Nephron (organoid): ENCODE data around the gene MAML1.

ENCODE experiments used
- H3K27ac Mint-ChIP-seq, 3 experiments: 2 replicates each; pipeline ENCODE4 v1.8.0; 2020; ENCODE audit warnings: mixed read lengths in 3 of 3, mild to moderate bottlenecking in 2 of 3, moderate library complexity in 1 of 3
- H3K27me3 Mint-ChIP-seq: 2 replicates; pipeline ENCODE4 v1.8.0; 2021; ENCODE audit warnings: low read depth, mild to moderate bottlenecking, moderate library complexity, mixed read lengths
- H3K36me3 Mint-ChIP-seq: 2 replicates; pipeline ENCODE4 v1.8.0; 2020; ENCODE audit warnings: low read depth, mixed read lengths
- H3K4me1 Mint-ChIP-seq: 2 replicates; pipeline ENCODE4 v1.8.0; 2020; ENCODE audit warnings: mixed read lengths
- H3K4me3 Mint-ChIP-seq, 3 experiments: 2 replicates each; pipeline ENCODE4 v1.8.0; 2020; ENCODE audit warnings: mild to moderate bottlenecking in 3 of 3, mixed read lengths in 3 of 3, moderate library complexity in 2 of 3
- H3K9me3 Mint-ChIP-seq: 2 replicates; pipeline ENCODE4 v1.8.0; 2020; ENCODE audit warnings: mixed read lengths
- CTCF ChIP-seq, 3 experiments: fragments of 200-600 bp; sonication (generic); IDR thresholded peaks; one replicate each; pipeline ENCODE4 v1.5.0; 2021; ENCODE audit warnings: antibody characterized with exemption in 3 of 3; ENCODE audit not compliant: unreplicated experiment in 3 of 3

MAML1 gene

GRCh38 chr5:179804555-179804947 lies 71.9 kb downstream of the MAML1 start:
- H3K4me1 Mint-ChIP-seq, result peaks cover 13% of the 10 kb centered on the region
- no peak for TF ChIP-seq CTCF (IDR thresholded peaks at IDR 0.05; ENCODE audit: unreplicated experiment in 3 of 3)
- peak overlapping the region; percentile 33 to 78 (median 33) for H3K27ac Mint-ChIP-seq
- no peaks in the 10 kb centered on the region for H3K9me3 Mint-ChIP-seq
- H3K4me3 Mint-ChIP-seq, result peak overlapping the region; percentile 85 to 87 (median 85)
- peaks cover 10% of the 10 kb centered on the region for H3K36me3 Mint-ChIP-seq
- no peaks in the 10 kb centered on the region for H3K27me3 Mint-ChIP-seq

GRCh38 chr5:179805070-179805528 lies 72.5 kb downstream of the MAML1 start:
- Mint-ChIP-seq H3K4me3 (peak overlapping the region; percentile 85 to 87 (median 85)), H3K27ac (peak overlapping the region in 2 of 3 experiments; percentile 33 to 78), H3K36me3 (peaks cover 8% of the 10 kb centered on the region), H3K4me1 (peaks cover 13% of the 10 kb centered on the region), H3K9me3 (no peaks in the 10 kb centered on the region), H3K27me3 (no peaks in the 10 kb centered on the region)
- no peak for TF ChIP-seq CTCF (IDR thresholded peaks at IDR 0.05; ENCODE audit: unreplicated experiment in 3 of 3)

- H3K27me3 Mint-ChIP-seq, result no peaks in the 10 kb centered on the region
- TF ChIP-seq CTCF (IDR thresholded peaks at IDR 0.05; ENCODE audit: unreplicated experiment in 3 of 3), result no peak
- peak overlapping the region in 1 of 3 experiments; percentile 78 for H3K27ac Mint-ChIP-seq
- H3K4me1 Mint-ChIP-seq, result peaks cover 13% of the 10 kb centered on the region
- H3K36me3 Mint-ChIP-seq, result peaks cover 8% of the 10 kb centered on the region
- peak overlapping the region; percentile 85 to 87 (median 85) for H3K4me3 Mint-ChIP-seq
- H3K9me3 Mint-ChIP-seq, result no peaks in the 10 kb centered on the region
These were observed 73.1 kb downstream of the MAML1 start for GRCh38 chr5:179805529-179806249.

GRCh38 chr5:179806250-179807048 lies 73.8 kb downstream of the MAML1 start, which contains the start of gene MGAT4B:
Gene MGAT4B (minus strand): TSS chr5:179806866. CDS start chr5:179806583, 283 bp downstream.
- H3K36me3 Mint-ChIP-seq, result peaks cover 8% of the 10 kb centered on the region
- H3K27ac Mint-ChIP-seq, result peak within 1 kb of the TSS in 1 of 3 experiments; percentile 68
- H3K4me1 Mint-ChIP-seq, result peaks cover 13% of the 10 kb centered on the region
- H3K4me3 Mint-ChIP-seq, result peak within 1 kb of the TSS; percentile 83 to 88 (median 87)
- TF ChIP-seq CTCF (IDR thresholded peaks at IDR 0.05; ENCODE audit: unreplicated experiment in 3 of 3), result no peak
- H3K27me3 Mint-ChIP-seq, result no peaks in the 10 kb centered on the region
- no peaks in the 10 kb centered on the region for H3K9me3 Mint-ChIP-seq

GRCh38 chr5:179812135-179812825 lies 79.7 kb downstream of the MAML1 start:
- Mint-ChIP-seq H3K27me3 (no peaks in the 10 kb centered on the region), H3K4me3 (no peak overlapping the region), H3K9me3 (no peaks in the 10 kb centered on the region), H3K36me3 (peaks cover 26% of the 10 kb centered on the region), H3K4me1 (no peaks in the 10 kb centered on the region), H3K27ac (no peak overlapping the region)
- no peak for TF ChIP-seq CTCF (IDR thresholded peaks at IDR 0.05; ENCODE audit: unreplicated experiment in 3 of 3)
